Testis (tissue), 2 donors: ENCODE results near the gene TAF11.

Source experiments
- POLR2A ChIP-seq: fragments of 450-650 bp; IDR thresholded peaks from one replicate; pipeline ENCODE4 v1.6.1; 2017; ENCODE audit warnings: antibody characterized with exemption, mild to moderate bottlenecking, moderate library complexity
- TF ChIP-seq, protein P1 (sequence below), 3 experiments: fragments of 450-650 bp in 2 of 3; fragments of 200-600 bp in 1 of 3; sonication (generic) in 1 of 3; IDR thresholded peaks; one replicate each; pipeline ENCODE4 v1.5.1; 2016 to 2019; ENCODE audit warnings: antibody characterized with exemption in 3 of 3, mild to moderate bottlenecking in 2 of 3, moderate library complexity in 1 of 3

DNA sequence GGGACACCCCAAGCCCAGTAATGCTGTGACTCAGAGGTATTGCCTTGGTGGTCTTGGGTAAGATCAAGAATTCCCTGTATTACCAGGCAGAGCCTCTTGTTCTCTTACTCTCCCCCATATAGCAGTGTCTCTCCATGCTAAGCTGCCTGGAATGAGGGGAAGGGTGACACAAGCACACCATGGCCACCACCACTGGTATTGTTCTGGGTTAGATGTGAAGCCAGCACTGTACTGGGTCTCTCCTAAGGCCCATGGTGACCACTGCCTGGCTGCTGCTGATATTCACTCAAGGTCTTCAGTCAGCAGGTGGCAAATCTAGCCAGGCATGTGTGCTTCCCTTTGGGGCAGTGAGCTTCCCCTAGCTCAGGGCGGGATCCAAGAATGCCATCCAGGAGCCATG, 36.5 kb downstream of the TAF11 start:
- TF ChIP-seq, protein P1, sequence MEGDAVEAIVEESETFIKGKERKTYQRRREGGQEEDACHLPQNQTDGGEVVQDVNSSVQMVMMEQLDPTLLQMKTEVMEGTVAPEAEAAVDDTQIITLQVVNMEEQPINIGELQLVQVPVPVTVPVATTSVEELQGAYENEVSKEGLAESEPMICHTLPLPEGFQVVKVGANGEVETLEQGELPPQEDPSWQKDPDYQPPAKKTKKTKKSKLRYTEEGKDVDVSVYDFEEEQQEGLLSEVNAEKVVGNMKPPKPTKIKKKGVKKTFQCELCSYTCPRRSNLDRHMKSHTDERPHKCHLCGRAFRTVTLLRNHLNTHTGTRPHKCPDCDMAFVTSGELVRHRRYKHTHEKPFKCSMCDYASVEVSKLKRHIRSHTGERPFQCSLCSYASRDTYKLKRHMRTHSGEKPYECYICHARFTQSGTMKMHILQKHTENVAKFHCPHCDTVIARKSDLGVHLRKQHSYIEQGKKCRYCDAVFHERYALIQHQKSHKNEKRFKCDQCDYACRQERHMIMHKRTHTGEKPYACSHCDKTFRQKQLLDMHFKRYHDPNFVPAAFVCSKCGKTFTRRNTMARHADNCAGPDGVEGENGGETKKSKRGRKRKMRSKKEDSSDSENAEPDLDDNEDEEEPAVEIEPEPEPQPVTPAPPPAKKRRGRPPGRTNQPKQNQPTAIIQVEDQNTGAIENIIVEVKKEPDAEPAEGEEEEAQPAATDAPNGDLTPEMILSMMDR (IDR thresholded peaks at IDR 0.05) = no peak
- TF ChIP-seq POLR2A = no peak
